ENCODE data around the gene DHX30.

DNA sequence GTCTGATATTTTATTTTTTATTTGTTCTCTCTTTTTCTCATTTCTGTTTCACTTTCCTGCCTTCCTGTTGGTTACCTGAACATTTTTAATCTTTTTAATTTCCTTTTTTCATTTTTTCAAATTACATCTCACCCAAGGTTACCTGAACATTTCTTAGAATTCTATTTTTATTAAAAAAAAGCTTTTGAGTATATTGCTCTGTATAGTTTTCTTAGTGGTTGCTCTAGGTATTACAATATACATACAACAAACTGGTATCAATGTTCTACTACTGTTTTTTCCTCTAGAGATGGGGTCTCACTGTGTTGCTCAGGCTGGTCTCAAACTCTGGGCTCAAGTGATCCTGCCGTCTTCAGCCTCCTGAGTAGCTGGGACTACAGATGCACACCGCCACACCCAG lies 79.4 kb downstream of the DHX30 start:
- TF ChIP-seq, protein P1, sequence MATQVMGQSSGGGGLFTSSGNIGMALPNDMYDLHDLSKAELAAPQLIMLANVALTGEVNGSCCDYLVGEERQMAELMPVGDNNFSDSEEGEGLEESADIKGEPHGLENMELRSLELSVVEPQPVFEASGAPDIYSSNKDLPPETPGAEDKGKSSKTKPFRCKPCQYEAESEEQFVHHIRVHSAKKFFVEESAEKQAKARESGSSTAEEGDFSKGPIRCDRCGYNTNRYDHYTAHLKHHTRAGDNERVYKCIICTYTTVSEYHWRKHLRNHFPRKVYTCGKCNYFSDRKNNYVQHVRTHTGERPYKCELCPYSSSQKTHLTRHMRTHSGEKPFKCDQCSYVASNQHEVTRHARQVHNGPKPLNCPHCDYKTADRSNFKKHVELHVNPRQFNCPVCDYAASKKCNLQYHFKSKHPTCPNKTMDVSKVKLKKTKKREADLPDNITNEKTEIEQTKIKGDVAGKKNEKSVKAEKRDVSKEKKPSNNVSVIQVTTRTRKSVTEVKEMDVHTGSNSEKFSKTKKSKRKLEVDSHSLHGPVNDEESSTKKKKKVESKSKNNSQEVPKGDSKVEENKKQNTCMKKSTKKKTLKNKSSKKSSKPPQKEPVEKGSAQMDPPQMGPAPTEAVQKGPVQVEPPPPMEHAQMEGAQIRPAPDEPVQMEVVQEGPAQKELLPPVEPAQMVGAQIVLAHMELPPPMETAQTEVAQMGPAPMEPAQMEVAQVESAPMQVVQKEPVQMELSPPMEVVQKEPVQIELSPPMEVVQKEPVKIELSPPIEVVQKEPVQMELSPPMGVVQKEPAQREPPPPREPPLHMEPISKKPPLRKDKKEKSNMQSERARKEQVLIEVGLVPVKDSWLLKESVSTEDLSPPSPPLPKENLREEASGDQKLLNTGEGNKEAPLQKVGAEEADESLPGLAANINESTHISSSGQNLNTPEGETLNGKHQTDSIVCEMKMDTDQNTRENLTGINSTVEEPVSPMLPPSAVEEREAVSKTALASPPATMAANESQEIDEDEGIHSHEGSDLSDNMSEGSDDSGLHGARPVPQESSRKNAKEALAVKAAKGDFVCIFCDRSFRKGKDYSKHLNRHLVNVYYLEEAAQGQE (IDR thresholded peaks at IDR 0.05; ENCODE audit: insufficient read depth in 1 of 2, low read depth in 2 of 2, low read length in 2 of 2), result no peak
- TF ChIP-seq POLR2AphosphoS5 (IDR thresholded peaks at IDR 0.05; ENCODE audit: low read depth, low read length), result no peak
